ENCODE results near the gene CASZ1. TPM values are rescaled to one million over a fixed set of nuclear protein-coding genes. Genes with fewer than 3 reads are reported as not detected.

CASZ1 gene
- total RNA-seq, 1 experiment from 2014 or later: 39.0 TPM

- DNase-seq (ENCODE audit: low spot score): no peak
These were observed 157.9 kb downstream of the CASZ1 start for GRCh38 chr1:10638559-10639005.

GRCh38 chr1:10637834-10638558, 158.4 kb downstream of the CASZ1 start:
- no peak for DNase-seq (ENCODE audit: low spot score)

GRCh38 chr1:10637400-10637799, 159.0 kb downstream of the CASZ1 start:
- no peak for DNase-seq (ENCODE audit: low spot score)

- no peak for DNase-seq (ENCODE audit: low spot score)
These were observed 160.5 kb downstream of the CASZ1 start for GRCh38 chr1:10635992-10636391.

GRCh38 chr1:10635085-10635896, 161.2 kb downstream of the CASZ1 start:
- DNase-seq (ENCODE audit: low spot score): no peak

GRCh38 chr1:10634428-10635084, 161.9 kb downstream of the CASZ1 start:
- no peak for DNase-seq (ENCODE audit: low spot score)

GRCh38 chr1:10634075-10634427, 162.4 kb downstream of the CASZ1 start:
- no peak for DNase-seq (ENCODE audit: low spot score)

GRCh38 chr1:10633416-10633815, 163.0 kb downstream of the CASZ1 start:
- DNase-seq (ENCODE audit: low spot score): no peak

GRCh38 chr1:10632691-10633090, 163.8 kb downstream of the CASZ1 start:
- DNase-seq (ENCODE audit: low spot score): no peak

GRCh38 chr1:10631811-10632593, 164.4 kb downstream of the CASZ1 start:
- DNase-seq (ENCODE audit: low spot score): no peak

- no peak for DNase-seq (ENCODE audit: low spot score)
These were observed 165.2 kb downstream of the CASZ1 start for GRCh38 chr1:10631121-10631810.

GRCh38 chr1:10630661-10631120, 165.8 kb downstream of the CASZ1 start:
- no peak for DNase-seq (ENCODE audit: low spot score)

- no peak for DNase-seq (ENCODE audit: low spot score)
These were observed 166.5 kb downstream of the CASZ1 start for GRCh38 chr1:10629816-10630571.

GRCh38 chr1:10629091-10629815, 167.2 kb downstream of the CASZ1 start:
- DNase-seq (ENCODE audit: low spot score): no peak

- DNase-seq (ENCODE audit: low spot score): no peak
These were observed 167.8 kb downstream of the CASZ1 start for GRCh38 chr1:10628685-10629084.

- no peak for DNase-seq (ENCODE audit: low spot score)
These were observed 169.5 kb downstream of the CASZ1 start for GRCh38 chr1:10626791-10627410.

GRCh38 chr1:10626131-10626731, 170.2 kb downstream of the CASZ1 start:
- no peak for DNase-seq (ENCODE audit: low spot score)

GRCh38 chr1:10625554-10625953, 170.9 kb downstream of the CASZ1 start:
- DNase-seq (ENCODE audit: low spot score): no peak

- DNase-seq (ENCODE audit: low spot score): no peak
These were observed 171.4 kb downstream of the CASZ1 start for GRCh38 chr1:10625076-10625475.
